Putamen (tissue), 1 donor: ENCODE data around the gene KRT83.
A peak's percentile ranks its signal among the peaks of the same experiment; 100 is the strongest.
"Not testable (repeated sequence)": the region's sequence is repeated elsewhere in the genome, so short reads cannot be mapped to it uniquely, and the experiment has no call there.

Experiments
- DNase-seq: peaks from one replicate; pipeline ENCODE4 v3.0.0-alpha.2; 2016; ENCODE audit warnings: low spot score

KRT83 gene

GRCh38 chr12:52331833-52332232 lies 10.6 kb upstream of the KRT83 start:
- DNase-seq = no peak

GRCh38 chr12:52331039-52331438 lies 9.8 kb upstream of the KRT83 start:
- DNase-seq = no peak

GRCh38 chr12:52327830-52328500 lies 6.8 kb upstream of the KRT83 start:
- no peak for DNase-seq

GRCh38 chr12:52327052-52327829 lies 6.0 kb upstream of the KRT83 start:
- DNase-seq = peak; percentile 76

GRCh38 chr12:52324153-52324444 lies 2.9 kb upstream of the KRT83 start:
- DNase-seq = no peak

- no peak for DNase-seq
Measured at GRCh38 chr12:52323416-52324152, 2.4 kb upstream of the KRT83 start.

- DNase-seq = no peak
Measured at GRCh38 chr12:52323001-52323400, 1.8 kb upstream of the KRT83 start.

- DNase-seq = no peak
Measured at GRCh38 chr12:52322069-52322468, 871 bp upstream of the KRT83 start.

GRCh38 chr12:52321418-52321817 lies 220 bp upstream of the KRT83 start:
- DNase-seq = peak; percentile 20

- no peak for DNase-seq
Measured at GRCh38 chr12:52319097-52319496, 2.1 kb downstream of the KRT83 start.

- DNase-seq = no peak
Measured at GRCh38 chr12:52318241-52318990, 2.8 kb downstream of the KRT83 start.

- no peak for DNase-seq
Measured at GRCh38 chr12:52317468-52318052, 3.6 kb downstream of the KRT83 start.

GRCh38 chr12:52316701-52317100 lies 4.5 kb downstream of the KRT83 start:
- DNase-seq = no peak

- DNase-seq = no peak
Measured at GRCh38 chr12:52316290-52316689, 4.9 kb downstream of the KRT83 start.

- DNase-seq = not testable (repeated sequence)
Measured at GRCh38 chr12:52315721-52316120, 5.5 kb downstream of the KRT83 start.

- DNase-seq = no peak
Measured at GRCh38 chr12:52314511-52314910, 6.7 kb downstream of the KRT83 start.

- DNase-seq = no peak
Measured at GRCh38 chr12:52313926-52314325, 7.3 kb downstream of the KRT83 start.

- no peak for DNase-seq
Measured at GRCh38 chr12:52313461-52313860, 7.7 kb downstream of the KRT83 start.

GRCh38 chr12:52312086-52312485 lies 9.1 kb downstream of the KRT83 start:
- no peak for DNase-seq

GRCh38 chr12:52311285-52311648 lies 9.9 kb downstream of the KRT83 start:
- DNase-seq = no peak

- DNase-seq = no peak
Measured at GRCh38 chr12:52310622-52311284, 10.4 kb downstream of the KRT83 start.
